Glomerular endothelial cell (primary cell): Measurements from ENCODE around the gene PWP1. TPM values are rescaled to one million over a fixed set of nuclear protein-coding genes. Genes with fewer than 3 reads are reported as not detected.
"Not testable (repeated sequence)": the region's sequence is repeated elsewhere in the genome, so short reads cannot be mapped to it uniquely, and the experiment has no call there.

ENCODE experiments used
- DNase-seq: peaks from one replicate; pipeline ENCODE4 v3.0.0-alpha.2; 2011; ENCODE audit warnings: low read depth, low spot score; ENCODE audit errors: extremely low read depth
- total RNA-seq: library from RNA; depleted of rRNA; stranded (reverse); fragments of >200 nt; gene quantifications from 2 replicates; pipeline ENCODE4 v1.2.3, GENCODE V29; 2015

The PWP1 gene
- total RNA-seq, 1 donor from 2014 or later = 126 TPM

DNA sequence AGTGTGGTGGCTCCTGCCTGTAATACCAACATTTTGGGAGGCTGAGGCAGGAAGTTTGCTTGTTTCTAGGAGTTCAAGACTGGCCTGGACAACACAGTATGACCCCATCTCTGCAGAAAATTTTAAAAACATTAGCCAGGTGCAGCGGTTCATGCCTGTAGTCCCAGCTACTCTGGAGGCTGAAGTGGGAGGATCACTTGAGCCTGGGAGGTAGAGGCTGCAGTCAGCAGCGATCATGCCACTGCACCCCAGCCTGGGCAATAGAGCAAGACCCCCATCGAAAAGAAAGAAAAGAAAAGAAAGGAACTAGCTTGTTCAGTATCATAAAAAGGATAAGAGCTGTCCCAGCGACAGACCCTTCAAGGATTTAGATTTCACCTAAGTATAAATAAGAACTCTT lies 18.1 kb upstream of the PWP1 start:
- DNase-seq = no peak

DNA sequence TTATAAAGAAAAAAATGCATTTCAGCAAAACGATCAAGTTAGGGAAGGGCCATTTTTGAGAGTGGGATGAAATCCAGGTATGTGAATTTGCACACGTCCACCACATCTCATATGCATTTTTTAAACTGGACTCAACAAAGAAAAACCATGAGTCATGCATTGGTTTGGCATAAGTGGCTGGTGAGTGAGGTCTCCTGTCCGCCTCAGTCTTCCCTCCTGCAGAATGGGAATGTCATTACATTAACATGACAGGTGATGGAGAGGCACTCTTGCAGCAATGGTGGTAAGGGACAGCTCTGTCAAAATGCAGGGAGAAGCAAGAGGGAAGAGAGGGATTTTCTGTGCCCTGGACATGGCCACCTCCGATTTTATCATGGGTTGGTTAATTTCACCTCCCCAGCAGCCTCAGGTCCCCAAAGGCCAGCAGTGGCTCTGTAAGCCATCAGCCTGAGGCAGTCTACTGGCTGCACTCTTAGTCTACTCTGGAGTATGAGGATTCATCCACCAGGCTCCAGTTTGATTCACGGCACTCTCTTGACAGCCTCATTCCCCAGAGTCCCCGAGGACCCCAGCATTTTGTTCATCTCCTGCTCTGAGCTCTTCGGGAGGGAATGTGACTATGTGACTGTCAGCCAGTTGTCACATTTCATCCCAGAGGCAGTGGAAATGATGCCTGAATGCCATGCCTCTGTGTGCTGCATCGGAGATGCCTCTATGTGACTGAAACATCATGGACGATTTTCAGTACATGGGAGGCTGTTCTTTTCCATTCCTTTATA lies 17.1 kb upstream of the PWP1 start:
- DNase-seq = no peak

- no peak for DNase-seq
These were observed 15.7 kb upstream of the PWP1 start for GRCh38 chr12:107669946-107670345.

DNA sequence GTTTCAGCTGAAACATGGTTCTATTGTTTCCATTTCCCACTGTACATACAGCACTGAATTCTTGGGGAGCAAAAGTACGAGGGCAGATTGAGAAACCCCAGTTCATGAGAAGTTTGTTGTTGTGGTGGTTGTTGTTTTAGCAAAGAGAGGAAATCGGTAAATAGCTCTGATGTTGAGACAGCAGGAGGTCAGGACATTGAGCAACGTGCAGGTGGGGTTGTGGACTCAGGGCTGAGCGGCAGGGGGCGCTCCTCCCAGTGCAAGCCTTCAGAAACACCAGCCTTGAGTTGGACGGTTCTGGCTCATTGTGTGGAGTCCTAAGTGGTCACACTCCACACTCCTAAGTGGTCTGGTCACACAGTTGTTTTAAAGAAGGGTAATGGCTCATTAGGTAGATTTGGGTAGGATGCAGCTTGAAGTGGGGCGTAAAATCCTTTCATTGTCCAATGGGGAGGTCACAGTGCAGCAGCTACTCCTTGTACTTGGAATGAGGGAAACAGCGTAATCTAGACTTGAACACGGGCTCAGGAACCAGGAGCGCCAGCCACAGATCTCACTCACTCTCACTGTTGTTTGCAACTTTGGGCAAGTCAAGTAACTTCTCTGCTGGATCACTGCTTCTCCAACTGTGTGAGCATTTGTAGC lies 14.5 kb upstream of the PWP1 start:
- no peak for DNase-seq

DNA sequence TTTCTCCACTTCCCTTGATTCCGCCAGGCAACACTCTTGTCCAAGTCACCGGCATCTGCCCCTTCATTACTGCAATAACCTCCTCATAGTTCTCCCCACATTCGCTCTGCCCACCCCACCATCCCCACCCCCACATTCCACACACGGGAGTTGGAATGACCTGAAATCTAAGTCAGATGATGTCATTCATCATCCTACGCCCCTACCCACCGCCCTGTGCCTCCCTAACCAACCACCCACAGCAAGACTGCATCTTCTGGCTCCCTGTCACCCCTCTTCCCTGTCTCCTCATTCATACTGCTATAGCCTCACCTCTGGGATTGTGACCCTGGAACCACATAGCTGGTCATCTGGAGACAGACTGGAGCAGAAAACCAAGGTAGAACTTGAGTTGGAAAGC lies 7.9 kb upstream of the PWP1 start:
- DNase-seq = no peak

DNA sequence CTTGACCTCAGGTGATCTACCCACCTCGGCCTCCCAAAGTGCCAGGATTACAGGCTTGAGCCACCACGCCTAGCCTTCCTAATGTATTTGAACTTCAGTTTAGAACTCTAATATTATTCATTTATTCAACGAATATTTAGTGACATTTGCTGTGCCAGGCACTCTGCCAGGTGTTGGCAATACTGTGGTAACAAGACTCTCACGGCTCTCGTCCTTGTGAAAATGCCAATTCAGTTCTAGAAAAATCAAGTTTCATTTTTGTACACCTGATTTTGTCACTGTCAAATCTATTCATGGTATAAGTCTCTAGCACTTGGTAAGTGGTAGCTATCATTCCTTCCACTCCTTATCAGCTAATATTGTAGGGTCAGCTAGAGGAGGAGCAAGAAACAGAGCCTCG lies 6.3 kb upstream of the PWP1 start:
- DNase-seq = no peak

- DNase-seq = no peak
These were observed 4.2 kb upstream of the PWP1 start for GRCh38 chr12:107681455-107681835.

- no peak for DNase-seq
These were observed 3.5 kb upstream of the PWP1 start for GRCh38 chr12:107681836-107682820.

DNA sequence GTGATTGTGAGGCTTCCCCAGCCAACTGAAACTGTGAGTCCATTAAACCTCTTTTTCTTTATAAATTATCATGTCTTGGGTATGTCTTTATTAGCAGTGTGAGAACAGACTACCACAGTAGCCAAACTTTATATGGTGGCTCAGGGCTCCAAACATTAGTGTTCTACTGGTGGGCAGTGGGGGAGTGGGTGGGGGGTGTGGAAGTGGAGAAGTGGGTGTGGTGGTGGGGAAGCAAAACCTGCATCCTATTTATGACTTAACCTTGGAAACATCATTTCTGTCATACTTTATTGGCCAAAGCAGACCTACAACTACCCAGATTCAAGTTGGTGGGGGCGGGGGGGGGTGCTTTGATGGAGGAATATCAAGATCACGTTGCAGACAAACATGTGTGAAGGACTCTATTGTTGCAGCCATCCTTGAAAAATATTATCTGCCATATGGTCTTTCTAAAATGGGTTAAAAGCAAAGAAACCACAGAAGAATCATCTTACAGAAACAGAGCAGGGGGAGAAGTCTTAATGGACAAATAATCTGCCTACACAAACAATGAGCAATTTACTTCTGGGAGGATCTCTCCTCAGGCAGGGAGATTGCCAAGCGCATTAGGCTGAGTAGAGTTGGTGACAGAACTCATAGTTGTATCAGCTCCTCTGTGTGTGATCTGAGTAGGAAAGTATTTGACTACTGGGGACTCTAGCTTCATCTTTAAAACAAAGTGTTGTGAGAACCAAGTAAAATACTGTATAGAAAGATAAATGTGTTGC lies 1.4 kb upstream of the PWP1 start:
- DNase-seq = no peak

GRCh38 chr12:107684990-107685359 lies 624 bp upstream of the PWP1 start:
- no peak for DNase-seq

DNA sequence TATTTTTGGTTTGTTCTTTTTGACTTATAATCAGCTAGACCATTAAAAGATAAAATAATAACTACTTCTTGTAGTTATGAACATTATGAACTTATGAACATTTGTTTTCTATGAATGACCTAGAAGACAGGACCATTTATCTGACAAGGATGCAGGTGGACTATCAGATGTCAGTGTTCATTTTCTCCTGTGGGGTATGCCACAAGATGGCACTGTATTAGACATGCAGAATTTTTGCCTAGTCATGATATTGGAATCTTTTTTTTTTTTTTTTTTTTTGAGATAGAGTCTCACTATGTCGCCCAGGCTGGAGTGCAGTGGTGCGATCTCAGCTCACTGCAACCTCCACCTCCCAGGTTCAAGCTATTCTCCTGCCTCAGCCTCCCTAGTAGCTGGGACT lies 10.2 kb downstream of the PWP1 start:
- not testable (repeated sequence) for DNase-seq

- DNase-seq = no peak
These were observed 16.5 kb downstream of the PWP1 start for GRCh38 chr12:107702106-107702505.

DNA sequence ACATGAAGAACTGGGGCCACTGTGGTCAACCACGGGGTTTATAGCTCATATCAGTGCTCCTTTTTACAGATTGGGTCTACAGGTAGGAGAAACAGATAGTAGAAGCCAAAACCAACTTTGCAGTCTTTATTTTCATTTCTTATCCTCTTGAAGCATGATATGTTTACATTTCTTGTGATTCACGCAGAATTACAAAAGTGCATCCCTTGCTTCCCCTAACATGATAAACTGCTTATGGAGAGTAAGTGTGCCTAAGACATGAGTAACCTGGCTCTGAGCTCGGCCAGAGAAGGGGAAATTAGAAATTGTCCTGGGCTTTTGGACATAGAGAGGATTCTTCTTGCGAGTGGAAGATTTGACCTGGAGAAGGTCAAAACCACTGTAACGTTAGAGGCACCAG lies 18.4 kb downstream of the PWP1 start:
- no peak for DNase-seq

DNA sequence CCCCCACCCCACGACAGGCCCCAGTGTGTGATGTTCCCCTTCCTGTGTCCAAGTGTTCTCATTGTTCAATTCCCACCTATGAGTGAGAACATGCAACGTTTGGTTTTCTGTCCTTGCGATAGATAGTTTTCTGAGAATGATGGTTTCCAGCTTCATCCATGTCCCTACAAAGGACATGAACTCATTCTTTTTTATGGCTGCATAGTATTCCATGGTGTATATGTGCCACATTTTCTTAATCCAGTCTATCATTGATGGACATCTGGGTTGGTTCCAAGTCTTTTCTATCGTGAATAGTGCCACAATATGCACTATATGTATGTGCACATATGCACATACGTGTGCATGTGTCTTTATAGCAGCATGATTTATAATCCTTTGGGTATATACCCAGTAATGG lies 19.9 kb downstream of the PWP1 start:
- not testable (repeated sequence) for DNase-seq

DNA sequence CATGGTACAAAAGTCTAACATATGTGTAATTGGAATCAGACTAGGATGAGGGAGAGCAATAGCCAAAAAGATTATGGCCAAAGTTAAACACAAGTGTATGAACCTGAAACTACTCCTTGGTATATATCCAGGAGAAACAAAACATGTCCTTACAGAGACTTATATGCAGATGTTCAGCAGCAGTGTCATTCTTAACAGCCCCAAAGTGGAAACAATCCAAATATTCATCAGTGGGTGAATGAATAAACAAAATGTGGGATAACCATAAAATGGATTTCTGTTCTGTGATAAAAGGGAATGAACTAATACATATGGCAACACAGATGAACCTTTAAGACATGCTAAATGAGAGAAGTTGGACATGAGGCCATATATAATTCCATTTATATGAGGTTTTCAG lies 30.2 kb downstream of the PWP1 start:
- DNase-seq = no peak

DNA sequence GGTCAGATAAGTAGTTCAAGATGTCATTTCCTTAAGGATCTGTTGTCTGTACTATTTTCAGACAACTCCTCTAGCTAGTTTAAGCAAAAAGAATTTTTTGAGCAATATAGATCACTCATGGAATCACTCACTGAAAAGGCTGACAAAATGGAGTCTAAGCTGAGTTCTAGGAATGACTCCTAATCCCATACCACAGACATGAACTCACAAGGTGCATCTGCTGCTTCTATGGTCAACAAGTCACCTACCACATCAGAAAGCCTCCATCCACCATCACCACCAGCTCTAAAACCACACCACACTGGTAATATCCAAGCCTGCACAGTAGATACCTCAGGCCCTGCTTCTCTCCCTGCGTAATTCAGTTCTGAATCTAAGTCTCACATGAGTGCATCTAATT lies 33.0 kb downstream of the PWP1 start:
- DNase-seq = no peak

GRCh38 chr12:107727327-107727726 lies 41.7 kb downstream of the PWP1 start:
- DNase-seq = not testable (repeated sequence)

DNA sequence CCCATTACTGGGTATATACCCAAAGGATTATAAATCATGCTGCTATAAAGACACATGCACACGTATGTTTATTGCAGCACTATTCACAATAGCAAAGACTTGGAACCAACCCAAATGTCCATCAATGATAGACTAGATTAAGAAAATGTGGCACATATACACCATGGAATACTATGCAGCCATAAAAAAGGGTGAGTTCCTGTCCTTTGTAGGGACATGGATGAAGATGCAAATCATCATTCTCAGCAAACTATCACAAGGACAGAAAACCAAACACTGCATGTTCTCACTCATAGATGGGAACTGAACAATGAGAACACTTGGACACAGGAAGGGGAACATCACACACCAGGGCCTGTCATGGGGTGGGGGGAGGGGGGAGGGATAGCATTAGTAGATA lies 42.1 kb downstream of the PWP1 start:
- not testable (repeated sequence) for DNase-seq

- DNase-seq = no peak
These were observed 45.2 kb downstream of the PWP1 start for GRCh38 chr12:107730618-107731341.

GRCh38 chr12:107731366-107731765 lies 45.8 kb downstream of the PWP1 start:
- DNase-seq = no peak
